WI38 (cell line): ENCODE data around the gene GSTM4.

ENCODE experiments used
- H3K4me3 ChIP-seq: 2 replicates; pipeline ENCODE4 v1.5.1; 2011; ENCODE audit warnings: low read depth, mild to moderate bottlenecking, control low read depth, low read length
- TF ChIP-seq, protein P1 (sequence below): IDR thresholded peaks from 2 replicates; pipeline ENCODE4 v1.5.1; 2012; ENCODE audit warnings: low read depth, mild to moderate bottlenecking, control low read depth, low read length

The GSTM4 gene

GRCh38 chr1:109635862-109636200 lies 20.1 kb upstream of the GSTM4 start:
- H3K4me3 ChIP-seq = no peak overlapping the region
- TF ChIP-seq, protein P1, sequence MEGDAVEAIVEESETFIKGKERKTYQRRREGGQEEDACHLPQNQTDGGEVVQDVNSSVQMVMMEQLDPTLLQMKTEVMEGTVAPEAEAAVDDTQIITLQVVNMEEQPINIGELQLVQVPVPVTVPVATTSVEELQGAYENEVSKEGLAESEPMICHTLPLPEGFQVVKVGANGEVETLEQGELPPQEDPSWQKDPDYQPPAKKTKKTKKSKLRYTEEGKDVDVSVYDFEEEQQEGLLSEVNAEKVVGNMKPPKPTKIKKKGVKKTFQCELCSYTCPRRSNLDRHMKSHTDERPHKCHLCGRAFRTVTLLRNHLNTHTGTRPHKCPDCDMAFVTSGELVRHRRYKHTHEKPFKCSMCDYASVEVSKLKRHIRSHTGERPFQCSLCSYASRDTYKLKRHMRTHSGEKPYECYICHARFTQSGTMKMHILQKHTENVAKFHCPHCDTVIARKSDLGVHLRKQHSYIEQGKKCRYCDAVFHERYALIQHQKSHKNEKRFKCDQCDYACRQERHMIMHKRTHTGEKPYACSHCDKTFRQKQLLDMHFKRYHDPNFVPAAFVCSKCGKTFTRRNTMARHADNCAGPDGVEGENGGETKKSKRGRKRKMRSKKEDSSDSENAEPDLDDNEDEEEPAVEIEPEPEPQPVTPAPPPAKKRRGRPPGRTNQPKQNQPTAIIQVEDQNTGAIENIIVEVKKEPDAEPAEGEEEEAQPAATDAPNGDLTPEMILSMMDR = no peak

DNA sequence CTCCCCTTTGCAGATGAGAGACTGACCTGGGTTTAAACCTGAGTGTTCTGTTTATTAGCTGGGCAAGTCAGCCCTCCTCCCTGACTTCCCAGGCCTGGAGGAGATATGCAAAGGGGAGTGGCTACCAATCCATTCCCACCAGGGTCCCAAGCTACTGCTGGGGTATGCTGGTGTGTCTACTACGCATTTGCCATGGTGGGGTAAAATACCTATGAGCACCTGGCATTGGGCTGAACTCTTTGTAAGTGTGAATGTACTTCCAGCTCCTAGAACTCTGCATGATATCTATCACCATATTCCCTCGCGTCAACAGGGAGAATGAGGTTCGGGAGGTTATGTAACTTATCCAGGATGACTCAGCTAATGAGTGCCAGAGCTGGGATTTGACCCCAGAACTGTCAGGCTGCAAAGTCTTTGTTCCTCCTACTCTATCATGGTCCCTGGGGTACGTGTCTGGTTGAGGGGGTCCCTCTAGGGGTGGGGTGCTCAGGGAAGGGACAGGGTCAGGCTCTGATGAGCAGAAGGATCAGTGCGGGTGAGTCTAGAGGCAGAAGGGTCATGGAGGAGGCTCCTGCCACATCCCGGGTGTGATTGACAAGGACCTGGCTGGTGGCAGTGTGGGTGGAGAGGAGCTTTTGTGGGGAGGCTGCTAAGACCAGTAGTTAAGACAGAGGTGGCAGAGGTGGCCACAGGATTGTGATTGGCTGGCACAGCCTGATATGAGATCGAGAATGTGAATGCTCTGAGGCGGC lies 19.5 kb upstream of the GSTM4 start:
- H3K4me3 ChIP-seq = no peak overlapping the region
- TF ChIP-seq, protein P1 = no peak

GRCh38 chr1:109637446-109637845 lies 18.5 kb upstream of the GSTM4 start:
- no peak overlapping the region for H3K4me3 ChIP-seq
- TF ChIP-seq, protein P1 = no peak

DNA sequence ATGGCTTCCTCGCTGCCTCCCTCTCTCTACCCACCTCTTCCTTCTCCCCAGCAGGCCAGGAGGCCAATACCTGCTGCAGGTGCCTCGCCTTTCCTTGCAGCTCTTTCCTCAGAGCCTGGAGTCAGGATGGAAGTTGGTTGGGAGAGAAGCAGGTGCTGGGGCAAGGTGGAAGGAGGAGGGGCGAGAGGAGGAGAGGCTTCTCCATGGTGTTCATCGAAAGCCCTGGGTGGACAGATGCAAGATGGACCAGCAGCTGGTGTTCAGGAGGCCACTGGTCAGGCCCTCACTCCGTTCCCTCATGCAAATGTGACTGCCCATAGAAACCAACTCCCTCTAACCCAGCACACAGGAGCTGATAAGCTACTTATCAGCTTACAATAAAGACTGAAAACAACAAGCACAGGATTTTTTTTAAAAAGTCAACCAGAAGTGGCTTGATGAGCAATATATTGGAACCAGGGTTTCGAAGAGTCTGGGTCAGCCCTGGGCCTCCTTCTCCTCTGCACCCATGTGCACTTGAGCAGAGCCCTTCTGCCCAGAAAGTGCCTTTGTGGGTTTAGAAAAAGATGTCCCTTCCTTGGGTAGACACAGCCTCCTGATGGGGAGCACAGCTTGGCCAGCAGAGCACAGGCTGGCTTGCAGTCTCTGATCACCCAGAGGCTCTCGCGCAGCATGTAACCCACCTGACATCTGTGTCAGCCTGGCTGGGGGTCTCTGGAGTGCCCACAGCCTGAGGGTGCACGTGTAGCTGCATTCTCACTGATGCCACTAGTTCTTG lies 16.6 kb upstream of the GSTM4 start:
- no peak overlapping the region for H3K4me3 ChIP-seq
- TF ChIP-seq, protein P1 = no peak

GRCh38 chr1:109639841-109640184 lies 16.1 kb upstream of the GSTM4 start:
- H3K4me3 ChIP-seq = no peak overlapping the region
- TF ChIP-seq, protein P1 = no peak

DNA sequence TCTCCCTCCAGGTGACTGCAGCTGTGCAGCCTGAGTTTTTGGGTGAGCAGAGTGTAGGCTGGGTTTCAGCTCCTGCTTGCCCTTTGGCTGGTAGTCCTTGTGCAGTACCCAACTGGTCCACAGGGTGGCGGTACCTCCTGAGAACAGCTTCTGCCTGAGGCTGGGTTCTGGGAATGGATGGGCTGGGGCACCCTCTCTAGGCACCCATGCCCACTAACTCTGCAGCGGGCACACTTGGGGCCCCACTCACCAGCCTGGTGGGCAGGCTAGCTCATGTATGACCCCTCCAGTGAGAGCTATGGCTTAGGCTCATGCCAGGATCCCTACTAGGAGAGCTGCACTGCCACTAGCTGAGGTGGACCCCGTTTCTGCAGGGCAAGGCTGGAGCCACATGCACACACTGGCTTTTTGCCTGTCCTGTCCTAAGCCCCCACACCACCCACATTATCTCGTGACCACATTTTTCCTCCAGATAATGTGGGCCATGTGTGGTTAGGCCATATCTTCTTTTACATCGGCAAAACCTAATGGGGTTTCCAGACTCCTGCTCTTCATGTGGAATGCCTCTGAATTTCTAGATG lies 15.5 kb upstream of the GSTM4 start:
- H3K4me3 ChIP-seq = no peak overlapping the region
- TF ChIP-seq, protein P1 = peak; percentile 93
